ENCODE results near the gene HCFC1.
"Not testable (repeated sequence)": the region's sequence is repeated elsewhere in the genome, so short reads cannot be mapped to it uniquely, and the experiment has no call there.

The HCFC1 gene

GRCh38 chrX:154008521-154008920, 36.9 kb upstream of the HCFC1 start:
- no peak for DNase-seq (ENCODE audit: low read depth in 2 of 2)

GRCh38 chrX:154006947-154007346, 35.3 kb upstream of the HCFC1 start:
- no peak for DNase-seq (ENCODE audit: low read depth in 2 of 2)

- DNase-seq (ENCODE audit: low read depth in 2 of 2): no peak
Observed at GRCh38 chrX:154004315-154004714, 32.7 kb upstream of the HCFC1 start.

GRCh38 chrX:154002215-154002719, 30.6 kb upstream of the HCFC1 start:
- peak in 1 of 2 donors; percentile 22 for DNase-seq (ENCODE audit: low read depth in 2 of 2)

- no peak for DNase-seq (ENCODE audit: low read depth in 2 of 2)
Observed at GRCh38 chrX:154000051-154000450, 28.4 kb upstream of the HCFC1 start.

GRCh38 chrX:153999359-154000037, 27.9 kb upstream of the HCFC1 start:
- no peak for DNase-seq (ENCODE audit: low read depth in 2 of 2)

GRCh38 chrX:153995504-153995903, 23.9 kb upstream of the HCFC1 start:
- no peak for DNase-seq (ENCODE audit: low read depth in 2 of 2)

- not testable (repeated sequence) for DNase-seq (ENCODE audit: low read depth in 2 of 2)
Observed at GRCh38 chrX:153994398-153994797, 22.8 kb upstream of the HCFC1 start.

- DNase-seq (ENCODE audit: low read depth in 2 of 2): no peak
Observed at GRCh38 chrX:153993978-153994377, 22.4 kb upstream of the HCFC1 start.

GRCh38 chrX:153993079-153993478, 21.5 kb upstream of the HCFC1 start:
- DNase-seq (ENCODE audit: low read depth in 2 of 2): no peak

GRCh38 chrX:153992180-153992579, 20.6 kb upstream of the HCFC1 start:
- no peak for DNase-seq (ENCODE audit: low read depth in 2 of 2)

- DNase-seq (ENCODE audit: low read depth in 2 of 2): no peak
Observed at GRCh38 chrX:153991013-153991580, 19.5 kb upstream of the HCFC1 start.

GRCh38 chrX:153989973-153990655, 18.5 kb upstream of the HCFC1 start:
- DNase-seq (ENCODE audit: low read depth in 2 of 2): no peak

- DNase-seq (ENCODE audit: low read depth in 2 of 2): no peak
Observed at GRCh38 chrX:153988493-153988892, 16.9 kb upstream of the HCFC1 start.

- DNase-seq (ENCODE audit: low read depth in 2 of 2): no peak
Observed at GRCh38 chrX:153984351-153985178, 12.9 kb upstream of the HCFC1 start.

- no peak for DNase-seq (ENCODE audit: low read depth in 2 of 2)
Observed at GRCh38 chrX:153983321-153983801, 11.7 kb upstream of the HCFC1 start.

GRCh38 chrX:153981771-153982533, 10.3 kb upstream of the HCFC1 start:
- peak in 1 of 2 donors; percentile 36 for DNase-seq (ENCODE audit: low read depth in 2 of 2)

GRCh38 chrX:153981231-153981630, 9.6 kb upstream of the HCFC1 start:
- no peak for DNase-seq (ENCODE audit: low read depth in 2 of 2)

- DNase-seq (ENCODE audit: low read depth in 2 of 2): not testable (repeated sequence)
Observed at GRCh38 chrX:153980394-153980793, 8.8 kb upstream of the HCFC1 start.

GRCh38 chrX:153974726-153975286, 3.2 kb upstream of the HCFC1 start:
- DNase-seq (ENCODE audit: low read depth in 2 of 2): no peak

Measured in stimulated activated CD4-positive, alpha-beta T cell treated with anti-CD3 and anti-CD28 coated beads, Interleukin-1b, Interleukin-23, amount 100 ng/mL, for 4 hours (primary cell).